Panc1 (cell line): ENCODE data around the gene MEGF9. TPM values are rescaled to one million over a fixed set of nuclear protein-coding genes. Genes with fewer than 3 reads are reported as not detected.

Experiments
- ATAC-seq: fragments of 200-7000 bp; cut with Tn5 transposase; 2 replicates; pipeline ENCODE4 v1.9.1; 2020; ENCODE audit warnings: mild to moderate bottlenecking, moderate library complexity
- BruUV-seq: library from RNA; stranded (reverse); fragments of 400-500 nt; replicated peaks from 2 replicates; lab custom pipeline; 2021; lab: Mats Ljungman, UMichigan
- CTCF ChIA-PET: fragments of 300-600 bp; sonication (Branson Sonifier 250); formaldehyde crosslinking; loops from one replicate; lab custom pipeline; 2022; ENCODE audit warnings: antibody characterized with exemption; lab: Charles Lee
- POLR2A ChIA-PET: fragments of 300-600 bp; sonication (Branson Sonifier 250); formaldehyde crosslinking; loops from one replicate; lab custom pipeline; 2022; ENCODE audit warnings: antibody characterized with exemption; lab: Charles Lee
- DNase-seq: peaks from one replicate; pipeline ENCODE4 v3.0.0-alpha.2; 2010; ENCODE audit warnings: low read depth, low spot score
- H3K27ac ChIP-seq: 2 replicates; pipeline ENCODE4 v1.5.1; 2011; ENCODE audit warnings: mild to moderate bottlenecking, low read length, inconsistent platforms
- H3K27me3 ChIP-seq: fragments of 200-500 bp; sonication (Bioruptor generic); 2 replicates; pipeline ENCODE4 v1.6.0; 2014; ENCODE audit warnings: low read length, inconsistent platforms; ENCODE audit not compliant: control insufficient read depth, insufficient read depth
- H3K36me3 ChIP-seq: fragments of 200-500 bp; sonication (Bioruptor generic); 2 replicates; pipeline ENCODE4 v1.5.1; 2014; ENCODE audit warnings: inconsistent platforms, mild to moderate bottlenecking, low read length, moderate library complexity; ENCODE audit not compliant: control insufficient read depth, insufficient read depth
- H3K4me1 ChIP-seq: 2 replicates; pipeline ENCODE4 v1.5.1; 2011; ENCODE audit warnings: inconsistent platforms, mild to moderate bottlenecking, low read length, moderate library complexity; ENCODE audit not compliant: control insufficient read depth, insufficient read depth
- H3K4me3 ChIP-seq, 2 experiments: 2 replicates each; pipeline ENCODE4 v1.5.1; 2011 to 2012; ENCODE audit warnings: low read depth in 2 of 2, low read length in 2 of 2, mild to moderate bottlenecking in 2 of 2, inconsistent platforms in 1 of 2, moderate library complexity in 1 of 2
- H3K9me3 ChIP-seq: fragments of 200-500 bp; sonication (Bioruptor generic); 2 replicates; pipeline ENCODE4 v1.5.1; 2014; ENCODE audit warnings: low read depth, mild to moderate bottlenecking, inconsistent platforms, low read length, moderate library complexity; ENCODE audit not compliant: control insufficient read depth, insufficient read depth
- CTCF ChIP-seq: fragments of 450-650 bp; IDR thresholded peaks from 2 replicates; pipeline ENCODE4 v1.5.1; 2017; ENCODE audit warnings: mild to moderate bottlenecking
- POLR2AphosphoS5 ChIP-seq: IDR thresholded peaks from 2 replicates; pipeline ENCODE4 v1.6.1; 2012; ENCODE audit warnings: mild to moderate bottlenecking, low read depth, low read length, moderate library complexity
- REST ChIP-seq, 2 experiments: IDR thresholded peaks; 2 replicates each; pipeline ENCODE4 v1.6.1; 2011 to 2012; ENCODE audit warnings: low read depth in 2 of 2, control low read depth in 1 of 2, low read length in 1 of 2, mild to moderate bottlenecking in 1 of 2, moderate library complexity in 1 of 2; ENCODE audit not compliant: insufficient read depth in 1 of 2
- SIN3A ChIP-seq: IDR thresholded peaks from 2 replicates; pipeline ENCODE4 v1.6.1; 2012; ENCODE audit warnings: low read depth, mild to moderate bottlenecking, low read length, moderate library complexity, borderline replicate concordance; ENCODE audit not compliant: insufficient read depth
- TCF7L2 ChIP-seq: IDR thresholded peaks from 2 replicates; pipeline ENCODE4 v1.6.1; 2011; ENCODE audit warnings: mild to moderate bottlenecking, low read depth, low read length, inconsistent platforms
- in situ Hi-C: cut with HindIII; loops from 2 replicates; pipeline ENCODE4 v1.10.0; 2016; ENCODE audit warnings: low sequenced_read_pairs, low pct_unique_long_range_greater_than_20kb
- intact Hi-C: fragments of 100-400 bp; cut with micrococcal nuclease; formaldehyde crosslinking; loops from one replicate; pipeline ENCODE4 v1.10.0; 2022; ENCODE audit not compliant: unreplicated experiment
- total RNA-seq: library from RNA; stranded (reverse); gene quantifications from one replicate; pipeline ENCODE4 v1.2.1, GENCODE V29; 2021; ENCODE audit not compliant: unreplicated experiment

Gene MEGF9
- total RNA-seq, 1 experiment from 2014 or later, result 6.3 TPM

- TF ChIP-seq POLR2AphosphoS5 (no peak), REST (IDR thresholded peaks at IDR 0.05; ENCODE audit: insufficient read depth in 1 of 2, low read depth in 2 of 2, low read length in 1 of 2) (no peak), CTCF (no peak), TCF7L2 (no peak), SIN3A (no peak)
- H3K27me3 ChIP-seq, result no peaks in the 10 kb centered on the region
- no peaks in the 10 kb centered on the region; the same call in 1 of the 2 replicates for H3K4me1 ChIP-seq
- no TSS peak for BruUV-seq
- ChIA-PET CTCF (no interaction called here), POLR2A (no interaction called here)
- in situ Hi-C loops (no loop called here), intact Hi-C loops (no loop called here)
- H3K9me3 ChIP-seq, result no peaks in the 10 kb centered on the region
- H3K4me3 ChIP-seq, result no peak overlapping the region
- no peak for ATAC-seq
- H3K36me3 ChIP-seq, result no peaks in the 10 kb centered on the region
- H3K27ac ChIP-seq, result no peak overlapping the region
- DNase-seq, result no peak
These were observed 23.3 kb upstream of the MEGF9 start for GRCh38 chr9:120737416-120738165.

DNA sequence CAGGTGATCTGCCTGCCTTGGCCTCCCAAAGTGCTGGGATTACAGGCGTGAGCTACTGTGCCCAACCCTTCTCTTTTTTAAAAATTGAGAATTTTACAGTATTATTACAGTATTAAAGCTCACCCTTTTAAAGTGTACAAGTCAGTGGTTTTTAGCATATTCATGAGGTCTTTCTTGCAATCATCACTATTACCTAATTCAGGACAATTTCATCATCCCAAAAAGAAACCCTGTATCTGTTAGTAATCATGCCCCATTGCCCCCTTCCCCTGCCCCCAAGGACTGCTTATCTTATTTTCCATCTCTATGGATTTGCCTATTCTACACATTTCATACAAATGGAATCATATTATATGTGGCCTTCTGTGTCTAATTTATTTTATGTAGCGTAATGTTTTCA, 22.6 kb upstream of the MEGF9 start:
- TF ChIP-seq TCF7L2, result no peak
- TF ChIP-seq REST (IDR thresholded peaks at IDR 0.05; ENCODE audit: insufficient read depth in 1 of 2, low read depth in 2 of 2, low read length in 1 of 2), result no peak
- no peak for TF ChIP-seq POLR2AphosphoS5
- TF ChIP-seq CTCF, result no peak
- no peak for TF ChIP-seq SIN3A
- Histone ChIP-seq H3K36me3 (no peaks in the 10 kb centered on the region), H3K9me3 (no peaks in the 10 kb centered on the region), H3K4me1 (no peaks in the 10 kb centered on the region; the same call in none of the 2 replicates), H3K4me3 (no peak overlapping the region), H3K27ac (no peak overlapping the region), H3K27me3 (no peaks in the 10 kb centered on the region)
- POLR2A ChIA-PET, result no interaction called here
- in situ Hi-C loops, result no loop called here
- BruUV-seq, result no TSS peak
- DNase-seq, result no peak
- ATAC-seq, result no peak
- intact Hi-C loops, result no loop called here
- CTCF ChIA-PET, result interaction anchor here (0.6 kb wide), 1 partner anchor 19 kb away, joined by 3 read pairs; no protein-coding TSS in a partner anchor
